Stimulated activated naive B cell treated with anti-CD40 and anti-IgM and Interleukin-4, amounts not matched to agents 10 μg/mL and 1 μg/mL and 100 μg/mL, for 72 hours (primary cell): ENCODE measurements around the gene TMEM213.

ENCODE experiments used
- ATAC-seq, 2 donors: fragments of 150-1000 bp; cut with Tn5 transposase; replicated peaks; 2 replicates each; pipeline ENCODE4 v1.10.0; 2021; ENCODE audit warnings: moderate library complexity in 1 of 2
- DNase-seq: peaks from one replicate; pipeline ENCODE4 v3.0.0; 2021
- H3K27ac Mint-ChIP-seq: one replicate; pipeline ENCODE4 v1.8.0; 2022; ENCODE audit warnings: mild to moderate bottlenecking, mixed read lengths
- H3K27me3 Mint-ChIP-seq, 2 donors: one replicate each; pipeline ENCODE4 v1.8.0; 2022; ENCODE audit warnings: mixed read lengths in 2 of 2
- H3K36me3 Mint-ChIP-seq, 2 donors: one replicate each; pipeline ENCODE4 v1.8.0; 2022; ENCODE audit warnings: mixed read lengths in 2 of 2, mild to moderate bottlenecking in 1 of 2
- H3K4me1 Mint-ChIP-seq, 2 donors: one replicate each; pipeline ENCODE4 v1.8.0; 2022; ENCODE audit warnings: mixed read lengths in 2 of 2, mild to moderate bottlenecking in 1 of 2
- H3K4me3 Mint-ChIP-seq, 2 donors: one replicate each; pipeline ENCODE4 v1.8.0; 2022; ENCODE audit warnings: mild to moderate bottlenecking in 2 of 2, mixed read lengths in 2 of 2, moderate library complexity in 1 of 2
- H3K9me3 Mint-ChIP-seq, 2 donors: one replicate each; pipeline ENCODE4 v1.8.0; 2022; ENCODE audit warnings: mixed read lengths in 2 of 2, mild to moderate bottlenecking in 1 of 2

The TMEM213 gene

GRCh38 chr7:138797715-138798320 lies at the start of gene TMEM213, which contains the start of gene ATP6V0A4:
TMEM213 (plus strand) TSS chr7:138797994; CDS start chr7:138798105, 111 bp downstream.
ATP6V0A4 (minus strand) TSS chr7:138798196; CDS start chr7:138771247, 26,949 bp downstream.
- Mint-ChIP-seq H3K4me3 (no peak within 1 kb of the TSS), H3K36me3 (no peaks in the 10 kb centered on the region), H3K27ac (no peak within 1 kb of the TSS)

GRCh38 chr7:138748666-138749065 lies 49.1 kb upstream of the TMEM213 start:
- no peaks in the 10 kb centered on the region for H3K9me3 Mint-ChIP-seq
- H3K4me3 Mint-ChIP-seq: no peak overlapping the region
- no peaks in the 10 kb centered on the region for H3K4me1 Mint-ChIP-seq
- DNase-seq: no peak
- H3K36me3 Mint-ChIP-seq: no peaks in the 10 kb centered on the region
- no peak overlapping the region for H3K27ac Mint-ChIP-seq
- H3K27me3 Mint-ChIP-seq: peaks cover 0 to 12% of the 10 kb centered on the region in 2 donors
- ATAC-seq: no peak

More at GRCh38 chr7:138797715-138798320, at the start of gene TMEM213, which contains the start of gene ATP6V0A4:
- Mint-ChIP-seq H3K4me1 (no peaks in the 10 kb centered on the region), H3K27me3 (peaks cover 10 to 12% of the 10 kb centered on the region in 2 donors), H3K9me3 (no peaks in the 10 kb centered on the region)
- DNase-seq: no peak
- ATAC-seq: no peak

GRCh38 chr7:138749960-138750359 lies 47.8 kb upstream of the TMEM213 start:
- H3K27me3 Mint-ChIP-seq: peaks cover 0 to 12% of the 10 kb centered on the region in 2 donors
- no peaks in the 10 kb centered on the region for H3K9me3 Mint-ChIP-seq
- no peak overlapping the region for H3K4me3 Mint-ChIP-seq
- DNase-seq: no peak
- no peak overlapping the region for H3K27ac Mint-ChIP-seq
- H3K36me3 Mint-ChIP-seq: no peaks in the 10 kb centered on the region
- no peaks in the 10 kb centered on the region for H3K4me1 Mint-ChIP-seq
- ATAC-seq: no peak

- Mint-ChIP-seq H3K36me3 (no peaks in the 10 kb centered on the region), H3K4me3 (no peak overlapping the region), H3K27ac (no peak overlapping the region), H3K27me3 (peaks cover 0 to 12% of the 10 kb centered on the region in 2 donors), H3K9me3 (no peaks in the 10 kb centered on the region), H3K4me1 (no peaks in the 10 kb centered on the region)
- DNase-seq (no peak), ATAC-seq (no peak)
Measured at GRCh38 chr7:138750473-138750872, 47.3 kb upstream of the TMEM213 start.

- no peak overlapping the region for H3K4me3 Mint-ChIP-seq
- no peaks in the 10 kb centered on the region for H3K4me1 Mint-ChIP-seq
- H3K27me3 Mint-ChIP-seq: peaks cover 0 to 12% of the 10 kb centered on the region in 2 donors
- no peak for DNase-seq
- no peaks in the 10 kb centered on the region for H3K36me3 Mint-ChIP-seq
- no peak overlapping the region for H3K27ac Mint-ChIP-seq
- no peak for ATAC-seq
- H3K9me3 Mint-ChIP-seq: no peaks in the 10 kb centered on the region
Measured at GRCh38 chr7:138750901-138751464, 46.8 kb upstream of the TMEM213 start.

- ATAC-seq (peak; percentile 93 to 95), DNase-seq (peak; percentile 48)
Measured at GRCh38 chr7:138752518-138753149, 45.2 kb upstream of the TMEM213 start.

GRCh38 chr7:138753150-138753518 lies 44.7 kb upstream of the TMEM213 start:
- Mint-ChIP-seq H3K4me3 (no peak overlapping the region), H3K27me3 (peaks cover 0 to 12% of the 10 kb centered on the region in 2 donors), H3K36me3 (no peaks in the 10 kb centered on the region), H3K27ac (no peak overlapping the region), H3K9me3 (no peaks in the 10 kb centered on the region), H3K4me1 (no peaks in the 10 kb centered on the region)
- DNase-seq: no peak
- no peak for ATAC-seq

More at GRCh38 chr7:138752518-138753149, 45.2 kb upstream of the TMEM213 start:
- H3K9me3 Mint-ChIP-seq: no peaks in the 10 kb centered on the region
- no peaks in the 10 kb centered on the region for H3K36me3 Mint-ChIP-seq
- no peaks in the 10 kb centered on the region for H3K4me1 Mint-ChIP-seq
- peaks cover 0 to 12% of the 10 kb centered on the region in 2 donors for H3K27me3 Mint-ChIP-seq
- H3K4me3 Mint-ChIP-seq: no peak overlapping the region
- no peak overlapping the region for H3K27ac Mint-ChIP-seq

GRCh38 chr7:138753610-138754009 lies 44.2 kb upstream of the TMEM213 start:
- no peaks in the 10 kb centered on the region for H3K36me3 Mint-ChIP-seq
- peaks cover 0 to 12% of the 10 kb centered on the region in 2 donors for H3K27me3 Mint-ChIP-seq
- H3K4me1 Mint-ChIP-seq: no peaks in the 10 kb centered on the region
- no peak overlapping the region for H3K27ac Mint-ChIP-seq
- ATAC-seq (no peak), DNase-seq (no peak)
- no peaks in the 10 kb centered on the region for H3K9me3 Mint-ChIP-seq
- H3K4me3 Mint-ChIP-seq: no peak overlapping the region

GRCh38 chr7:138755331-138755747 lies 42.5 kb upstream of the TMEM213 start:
- H3K9me3 Mint-ChIP-seq: no peaks in the 10 kb centered on the region
- H3K27ac Mint-ChIP-seq: no peak overlapping the region
- ATAC-seq (no peak), DNase-seq (no peak)
- peaks cover 0 to 12% of the 10 kb centered on the region in 2 donors for H3K27me3 Mint-ChIP-seq
- H3K36me3 Mint-ChIP-seq: no peaks in the 10 kb centered on the region
- H3K4me1 Mint-ChIP-seq: no peaks in the 10 kb centered on the region
- no peak overlapping the region for H3K4me3 Mint-ChIP-seq

- Mint-ChIP-seq H3K9me3 (no peaks in the 10 kb centered on the region), H3K27ac (no peak overlapping the region), H3K4me3 (no peak overlapping the region), H3K36me3 (no peaks in the 10 kb centered on the region), H3K4me1 (no peaks in the 10 kb centered on the region), H3K27me3 (peaks cover 0 to 6% of the 10 kb centered on the region in 2 donors)
- no peak for DNase-seq
- ATAC-seq: no peak
Measured at GRCh38 chr7:138755842-138756590, 41.8 kb upstream of the TMEM213 start.

GRCh38 chr7:138756591-138757242 lies 41.1 kb upstream of the TMEM213 start:
- no peak for ATAC-seq
- H3K27ac Mint-ChIP-seq: no peak overlapping the region

GRCh38 chr7:138768241-138768640 lies 29.6 kb upstream of the TMEM213 start:
- H3K4me3 Mint-ChIP-seq: no peak overlapping the region
- H3K27me3 Mint-ChIP-seq: peaks cover 2 to 7% of the 10 kb centered on the region in 2 donors
- DNase-seq (no peak), ATAC-seq (no peak)
- no peaks in the 10 kb centered on the region for H3K9me3 Mint-ChIP-seq
- H3K27ac Mint-ChIP-seq: no peak overlapping the region
- no peaks in the 10 kb centered on the region for H3K36me3 Mint-ChIP-seq
- no peaks in the 10 kb centered on the region for H3K4me1 Mint-ChIP-seq

More at GRCh38 chr7:138756591-138757242, 41.1 kb upstream of the TMEM213 start:
- Mint-ChIP-seq H3K4me3 (no peak overlapping the region), H3K27me3 (no peaks in the 10 kb centered on the region), H3K9me3 (no peaks in the 10 kb centered on the region), H3K4me1 (no peaks in the 10 kb centered on the region), H3K36me3 (no peaks in the 10 kb centered on the region)
- DNase-seq: no peak

GRCh38 chr7:138770904-138771303 lies 26.9 kb upstream of the TMEM213 start:
- Mint-ChIP-seq H3K27me3 (peaks cover 5 to 10% of the 10 kb centered on the region in 2 donors), H3K4me1 (no peaks in the 10 kb centered on the region), H3K9me3 (no peaks in the 10 kb centered on the region), H3K36me3 (no peaks in the 10 kb centered on the region), H3K4me3 (no peak overlapping the region), H3K27ac (no peak overlapping the region)
- ATAC-seq (no peak), DNase-seq (no peak)

- ATAC-seq: no peak
- H3K27me3 Mint-ChIP-seq: peaks cover 5 to 10% of the 10 kb centered on the region in 2 donors
Measured at GRCh38 chr7:138773176-138773575, 24.6 kb upstream of the TMEM213 start.

More at GRCh38 chr7:138773176-138773575, 24.6 kb upstream of the TMEM213 start:
- Mint-ChIP-seq H3K9me3 (no peaks in the 10 kb centered on the region), H3K4me1 (no peaks in the 10 kb centered on the region), H3K4me3 (no peak overlapping the region), H3K27ac (no peak overlapping the region), H3K36me3 (no peaks in the 10 kb centered on the region)
- DNase-seq: no peak
